HEK293T (cell line): ENCODE results near the gene NPIPB8.
"Not testable (repeated sequence)": the region's sequence is repeated elsewhere in the genome, so short reads cannot be mapped to it uniquely, and the experiment has no call there.

ENCODE experiments used
- CTCF ChIA-PET: fragments of 350-600 bp; formaldehyde crosslinking; extraction: SDS; loops from one replicate; lab custom pipeline; 2021; ENCODE audit warnings: antibody characterized with exemption, inconsistent platforms; lab: Yijun Ruan, JAX
- POLR2A ChIA-PET: fragments of 350-600 bp; formaldehyde crosslinking; extraction: SDS; loops from one replicate; lab custom pipeline; 2020; ENCODE audit warnings: antibody characterized with exemption, inconsistent platforms; lab: Yijun Ruan, JAX
- DNase-seq: peaks from one replicate; pipeline ENCODE4 v3.0.0; 2012; ENCODE audit warnings: mixed read lengths; ENCODE audit errors: extremely low spot score
- ARNT ChIP-seq: fragments of 450-650 bp; IDR thresholded peaks from 2 replicates; pipeline ENCODE4 v1.6.1; 2017; ENCODE audit warnings: mild to moderate bottlenecking
- BHLHE40 ChIP-seq: fragments of 450-650 bp; IDR thresholded peaks from 2 replicates; pipeline ENCODE4 v1.6.1; 2016; ENCODE audit warnings: mild to moderate bottlenecking, moderate library complexity, borderline replicate concordance
- CTBP1 ChIP-seq: fragments of 450-650 bp; IDR thresholded peaks from 2 replicates; pipeline ENCODE4 v1.6.1; 2016; ENCODE audit warnings: borderline replicate concordance
- ELF4 ChIP-seq: fragments of 450-650 bp; IDR thresholded peaks from 2 replicates; pipeline ENCODE4 v1.6.1; 2017; ENCODE audit warnings: antibody characterized with exemption
- FOXA1 ChIP-seq: fragments of 450-650 bp; IDR thresholded peaks from 2 replicates; pipeline ENCODE4 v1.6.1; 2016; ENCODE audit warnings: mild to moderate bottlenecking
- FOXK2 ChIP-seq: fragments of 450-650 bp; IDR thresholded peaks from 2 replicates; pipeline ENCODE4 v1.6.1; 2016; ENCODE audit warnings: mild to moderate bottlenecking
- FOXM1 ChIP-seq: fragments of 450-650 bp; IDR thresholded peaks from 2 replicates; pipeline ENCODE4 v1.6.1; 2017; ENCODE audit warnings: mild to moderate bottlenecking, borderline replicate concordance
- HDGF ChIP-seq: fragments of 450-650 bp; IDR thresholded peaks from 2 replicates; pipeline ENCODE4 v1.6.1; 2017; ENCODE audit warnings: antibody characterized with exemption, borderline replicate concordance
- L3MBTL2 ChIP-seq: fragments of 450-650 bp; conservative IDR thresholded peaks from 2 replicates; pipeline ENCODE4 v1.6.1; 2016; ENCODE audit warnings: mild to moderate bottlenecking
- LEF1 ChIP-seq: fragments of 450-650 bp; IDR thresholded peaks from 2 replicates; pipeline ENCODE4 v1.6.1; 2017; ENCODE audit warnings: mild to moderate bottlenecking, borderline replicate concordance
- NFRKB ChIP-seq: fragments of 450-650 bp; IDR thresholded peaks from 2 replicates; pipeline ENCODE4 v1.6.1; 2016; ENCODE audit warnings: mild to moderate bottlenecking, moderate library complexity
- SP1 ChIP-seq: fragments of 450-650 bp; IDR thresholded peaks from 2 replicates; pipeline ENCODE4 v1.6.1; 2017
- SUZ12 ChIP-seq: fragments of 450-650 bp; IDR thresholded peaks from 2 replicates; pipeline ENCODE4 v1.6.1; 2016; ENCODE audit warnings: mild to moderate bottlenecking
- TARDBP ChIP-seq: fragments of 450-650 bp; IDR thresholded peaks from 2 replicates; pipeline ENCODE4 v1.6.1; 2016
- ZNF384 ChIP-seq: fragments of 450-650 bp; IDR thresholded peaks from 2 replicates; pipeline ENCODE4 v1.6.1; 2016
- TF ChIP-seq, protein P1 (sequence below): fragments of 450-650 bp; IDR thresholded peaks from 2 replicates; pipeline ENCODE4 v1.6.1; 2016

NPIPB8 gene

DNA sequence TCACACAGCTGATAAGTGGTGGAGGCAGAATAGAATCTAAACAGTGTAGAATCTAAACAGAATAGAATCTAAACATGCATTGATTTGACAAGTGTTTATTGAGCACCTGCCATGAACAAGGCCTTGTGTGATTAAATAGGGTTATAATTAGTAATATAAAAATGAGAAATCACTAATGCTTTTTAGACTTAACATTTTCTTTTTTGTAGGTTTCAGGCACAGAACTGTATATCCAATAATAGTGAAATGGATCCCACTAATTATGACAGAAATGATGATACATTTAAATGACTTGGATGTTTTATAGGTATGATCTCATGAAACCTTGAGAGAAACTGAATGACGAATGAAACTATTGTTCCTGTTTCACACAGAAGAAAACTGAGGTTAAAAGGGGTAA lies at the start of gene NPIPB8:
Gene NPIPB8, plus strand, starts transcription at position 301 of the 400 bp plus-strand sequence. CDS start 296 bp downstream, outside the sequence.
- CTCF ChIA-PET, DNase-seq, POLR2A ChIA-PET: not testable (repeated sequence)

DNA sequence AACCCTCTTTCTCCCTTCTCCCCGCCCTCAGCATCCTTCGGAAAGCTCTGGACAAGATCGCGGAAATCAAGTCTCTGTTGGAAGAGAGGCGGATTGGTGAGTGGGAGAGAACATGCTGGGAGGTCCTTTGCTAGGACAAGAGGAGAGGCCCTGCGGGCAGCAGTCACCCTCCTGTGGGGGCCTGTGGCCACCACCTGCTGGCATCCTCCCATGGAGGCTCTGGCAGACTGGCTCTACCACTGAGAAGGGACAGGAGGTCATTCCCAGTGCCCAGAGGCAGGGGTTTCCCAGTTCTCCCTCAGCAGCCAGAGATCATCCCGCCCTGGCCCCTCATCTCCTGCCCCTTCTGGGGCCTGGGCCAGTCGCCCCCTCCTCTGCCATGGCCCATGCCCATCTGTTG lies 48.8 kb upstream of the NPIPB8 start:
- CTCF ChIA-PET = no interaction called here
- POLR2A ChIA-PET = no interaction called here
- no peak for DNase-seq
- no peak for TF ChIP-seq ZNF384
- no peak for TF ChIP-seq SP1
- TF ChIP-seq ELF4 = no peak
- TF ChIP-seq SUZ12 = no peak
- no peak for TF ChIP-seq FOXM1
- no peak for TF ChIP-seq TARDBP
- TF ChIP-seq FOXK2 = no peak
- TF ChIP-seq HDGF = no peak
- TF ChIP-seq L3MBTL2 = no peak
- TF ChIP-seq NFRKB = no peak
- TF ChIP-seq, protein P1, sequence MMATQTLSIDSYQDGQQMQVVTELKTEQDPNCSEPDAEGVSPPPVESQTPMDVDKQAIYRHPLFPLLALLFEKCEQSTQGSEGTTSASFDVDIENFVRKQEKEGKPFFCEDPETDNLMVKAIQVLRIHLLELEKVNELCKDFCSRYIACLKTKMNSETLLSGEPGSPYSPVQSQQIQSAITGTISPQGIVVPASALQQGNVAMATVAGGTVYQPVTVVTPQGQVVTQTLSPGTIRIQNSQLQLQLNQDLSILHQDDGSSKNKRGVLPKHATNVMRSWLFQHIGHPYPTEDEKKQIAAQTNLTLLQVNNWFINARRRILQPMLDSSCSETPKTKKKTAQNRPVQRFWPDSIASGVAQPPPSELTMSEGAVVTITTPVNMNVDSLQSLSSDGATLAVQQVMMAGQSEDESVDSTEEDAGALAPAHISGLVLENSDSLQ = no peak

DNA sequence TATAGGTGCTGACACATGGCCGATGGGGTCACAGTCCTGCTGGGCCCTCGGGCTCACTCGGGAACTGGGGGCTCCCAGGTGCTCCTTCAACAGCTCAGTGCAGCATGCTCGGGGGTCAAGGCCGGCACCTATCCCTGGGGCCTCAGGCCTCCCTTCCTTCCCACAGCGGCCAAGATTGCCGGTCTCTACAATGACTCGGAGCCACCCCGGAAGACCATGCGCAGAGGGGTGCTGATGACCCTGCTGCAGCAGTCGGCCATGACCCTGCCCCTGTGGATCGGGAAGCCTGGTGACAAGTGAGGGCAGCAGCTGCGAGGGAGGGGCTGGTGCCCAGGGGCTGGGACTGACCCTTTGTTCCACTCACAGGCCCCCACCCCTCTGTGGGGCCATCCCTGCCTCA lies 47.9 kb upstream of the NPIPB8 start:
- CTCF ChIA-PET = no interaction called here
- TF ChIP-seq ZNF384 = no peak
- no peak for TF ChIP-seq L3MBTL2
- no peak for TF ChIP-seq FOXK2
- no peak for TF ChIP-seq ELF4
- TF ChIP-seq CTBP1 = no peak
- no peak for TF ChIP-seq LEF1
- no peak for TF ChIP-seq SUZ12
- no peak for TF ChIP-seq TARDBP
- no peak for TF ChIP-seq FOXA1
- no peak for TF ChIP-seq SP1
- no peak for TF ChIP-seq FOXM1
- no peak for TF ChIP-seq HDGF
- no peak for TF ChIP-seq ARNT
- POLR2A ChIA-PET = no interaction called here
- DNase-seq = no peak

DNA sequence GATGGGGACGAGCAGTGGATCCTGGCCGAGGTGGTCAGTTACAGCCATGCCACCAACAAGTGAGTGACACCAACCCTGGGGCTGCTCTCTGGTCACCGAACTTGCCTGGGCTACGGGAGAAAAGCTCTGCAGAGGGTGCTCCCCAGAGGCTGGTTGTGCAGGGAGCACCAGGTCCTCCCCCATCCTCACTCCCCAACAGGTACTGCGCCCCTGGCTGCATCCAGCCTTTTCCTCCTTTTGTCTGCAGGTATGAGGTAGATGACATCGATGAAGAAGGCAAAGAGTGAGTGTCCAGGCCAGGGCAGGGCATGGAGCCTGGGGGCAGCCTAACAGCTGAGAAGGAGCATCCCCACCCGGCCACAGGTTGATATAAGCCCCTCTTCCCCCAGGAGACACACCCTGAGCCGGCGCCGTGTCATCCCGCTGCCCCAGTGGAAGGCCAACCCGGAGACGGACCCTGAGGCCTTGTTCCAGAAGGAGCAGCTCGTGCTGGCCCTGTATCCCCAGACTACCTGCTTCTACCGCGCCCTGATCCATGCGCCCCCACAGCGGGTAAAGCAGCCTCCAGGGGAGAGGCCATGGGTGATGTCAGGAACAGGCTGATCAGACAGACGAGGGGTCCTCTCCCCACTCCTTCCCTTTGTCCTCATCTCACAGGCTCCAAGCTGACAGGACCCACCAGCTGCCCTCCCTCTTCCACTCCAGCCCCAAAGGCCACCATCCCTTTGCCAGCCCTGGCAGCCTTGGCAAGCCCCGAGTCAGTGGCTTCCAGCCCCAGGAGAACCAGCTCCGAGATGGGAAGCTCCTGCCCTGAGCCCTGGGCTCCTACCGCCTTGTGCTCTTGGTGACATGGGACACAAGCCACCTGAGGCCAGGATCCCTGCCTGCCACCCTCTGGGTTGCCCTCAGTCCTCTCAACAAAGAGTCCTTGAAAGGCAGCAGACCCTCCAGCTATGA lies 47.2 kb upstream of the NPIPB8 start:
- POLR2A ChIA-PET = no interaction called here
- CTCF ChIA-PET = interaction anchor here (0.6 kb wide), 1 partner anchor 367 kb away, joined by 3 read pairs; no protein-coding TSS in a partner anchor
- DNase-seq = no peak
- TF ChIP-seq BHLHE40 (no peak), FOXM1 (no peak), L3MBTL2 (no peak), ELF4 (no peak), FOXK2 (no peak), CTBP1 (no peak)

DNA sequence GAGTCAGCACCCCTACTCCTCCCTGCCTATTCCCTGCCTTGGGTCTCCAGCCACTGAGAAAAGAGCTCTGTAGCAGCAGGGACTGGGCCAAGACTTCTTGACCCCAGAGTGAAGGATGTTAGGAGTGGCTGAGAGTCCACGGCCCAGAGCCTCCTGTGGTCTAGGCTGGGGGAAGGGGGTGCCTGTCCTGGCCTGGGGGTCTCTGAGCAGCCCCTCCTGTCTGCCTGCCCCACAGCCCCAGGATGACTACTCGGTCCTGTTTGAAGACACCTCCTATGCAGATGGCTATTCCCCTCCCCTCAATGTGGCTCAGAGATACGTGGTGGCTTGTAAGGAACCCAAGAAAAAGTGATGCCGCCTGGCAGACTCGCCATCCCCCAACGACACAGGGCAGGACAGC lies 46.5 kb upstream of the NPIPB8 start:
- TF ChIP-seq, protein P1 = no peak
- TF ChIP-seq FOXM1 (no peak), ARNT (no peak), L3MBTL2 (no peak), HDGF (no peak), LEF1 (no peak), ELF4 (no peak), NFRKB (no peak), CTBP1 (no peak), BHLHE40 (no peak), FOXK2 (no peak), TARDBP (no peak), SUZ12 (no peak), ZNF384 (no peak), SP1 (no peak), FOXA1 (no peak)
- DNase-seq = no peak
- ChIA-PET POLR2A (no interaction called here), CTCF (no interaction called here)

DNA sequence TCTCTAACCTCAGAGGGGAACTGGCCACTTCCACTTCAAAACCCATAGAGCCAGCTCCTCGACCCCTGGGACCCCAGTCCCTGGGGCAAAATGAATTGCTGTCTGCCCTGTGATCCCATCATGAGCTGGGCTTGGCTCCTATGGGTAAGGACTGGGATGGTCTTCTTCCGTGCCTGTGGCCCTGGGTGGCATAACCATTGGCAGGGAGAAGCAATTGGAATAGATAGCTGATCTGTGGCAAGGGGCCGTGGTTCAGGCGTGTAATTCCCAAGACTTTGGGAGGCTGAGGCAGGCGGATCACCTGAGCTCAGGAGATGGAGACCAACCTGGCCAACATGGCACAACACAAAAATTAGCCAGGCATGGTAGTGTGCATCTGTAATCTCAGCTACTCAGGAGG lies 45.4 kb upstream of the NPIPB8 start:
- DNase-seq = no peak
- ChIA-PET POLR2A (interaction anchor here (1.0 kb wide), 1 partner anchor 38 kb away, joined by 5 read pairs; the partner anchor contains the start of gene SGF29), CTCF (no interaction called here)
- TF ChIP-seq NFRKB = no peak
- no peak for TF ChIP-seq LEF1
- TF ChIP-seq CTBP1 = no peak
- no peak for TF ChIP-seq ELF4
- no peak for TF ChIP-seq SP1
- no peak for TF ChIP-seq FOXM1
- TF ChIP-seq ARNT = no peak
- TF ChIP-seq, protein P1 = no peak
- no peak for TF ChIP-seq BHLHE40
- no peak for TF ChIP-seq TARDBP
- no peak for TF ChIP-seq L3MBTL2
- TF ChIP-seq ZNF384 = no peak
- TF ChIP-seq FOXK2 = no peak
- TF ChIP-seq FOXA1 = no peak
- no peak for TF ChIP-seq HDGF
- TF ChIP-seq SUZ12 = no peak
